ENCODE data around the gene EDA. TPM values are rescaled to one million over a fixed set of nuclear protein-coding genes. Genes with fewer than 3 reads are reported as not detected.

Gene EDA
- total RNA-seq, 4 donors from 2014 or later: 0.51 to 3.3 (median 1.3) TPM

DNA sequence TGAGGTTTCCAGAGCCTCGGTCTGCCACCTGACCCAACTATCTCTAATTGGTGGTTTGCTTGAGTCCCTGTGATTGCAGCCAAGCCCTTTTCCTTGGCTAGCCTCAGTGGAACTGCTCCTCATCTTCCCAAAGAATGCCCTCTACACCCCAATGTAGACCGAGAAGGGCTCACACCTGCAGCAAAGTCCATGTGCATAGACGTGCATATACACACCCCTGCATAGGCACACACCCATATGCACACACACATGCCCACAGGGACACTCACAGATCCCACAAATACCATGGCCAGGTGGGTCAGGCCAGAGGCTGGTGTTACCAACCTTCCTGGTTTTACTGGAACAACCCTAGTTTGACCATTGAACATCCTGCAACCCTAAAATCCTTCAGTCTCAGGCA is 433.5 kb downstream of the EDA start:
- Histone ChIP-seq H3K36me3 (no peaks in the 10 kb centered on the region), H3K4me3 (no peak overlapping the region), H3K9me3 (no peaks in the 10 kb centered on the region), H3K4me1 (no peaks in the 10 kb centered on the region), H3K27me3 (no peaks in the 10 kb centered on the region), H3K27ac (no peak overlapping the region)
- no peak for TF ChIP-seq POLR2A (IDR thresholded peaks at IDR 0.05)
- TF ChIP-seq, protein P1, sequence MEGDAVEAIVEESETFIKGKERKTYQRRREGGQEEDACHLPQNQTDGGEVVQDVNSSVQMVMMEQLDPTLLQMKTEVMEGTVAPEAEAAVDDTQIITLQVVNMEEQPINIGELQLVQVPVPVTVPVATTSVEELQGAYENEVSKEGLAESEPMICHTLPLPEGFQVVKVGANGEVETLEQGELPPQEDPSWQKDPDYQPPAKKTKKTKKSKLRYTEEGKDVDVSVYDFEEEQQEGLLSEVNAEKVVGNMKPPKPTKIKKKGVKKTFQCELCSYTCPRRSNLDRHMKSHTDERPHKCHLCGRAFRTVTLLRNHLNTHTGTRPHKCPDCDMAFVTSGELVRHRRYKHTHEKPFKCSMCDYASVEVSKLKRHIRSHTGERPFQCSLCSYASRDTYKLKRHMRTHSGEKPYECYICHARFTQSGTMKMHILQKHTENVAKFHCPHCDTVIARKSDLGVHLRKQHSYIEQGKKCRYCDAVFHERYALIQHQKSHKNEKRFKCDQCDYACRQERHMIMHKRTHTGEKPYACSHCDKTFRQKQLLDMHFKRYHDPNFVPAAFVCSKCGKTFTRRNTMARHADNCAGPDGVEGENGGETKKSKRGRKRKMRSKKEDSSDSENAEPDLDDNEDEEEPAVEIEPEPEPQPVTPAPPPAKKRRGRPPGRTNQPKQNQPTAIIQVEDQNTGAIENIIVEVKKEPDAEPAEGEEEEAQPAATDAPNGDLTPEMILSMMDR (IDR thresholded peaks at IDR 0.05 in 4 of 5, conservative IDR thresholded peaks at IDR 0.05 in 1 of 5): no peak
- DNase-seq (no peak), ATAC-seq (no peak)
- intact Hi-C loops (cut with DNase I; ENCODE audit: low total_unique reads) (no loop called here), in situ Hi-C loops (cut with MboI; ENCODE audit: low sequenced_read_pairs in 4 of 4) (loop anchor here in 1 of 4 donors (25.0 kb wide), 1 partner anchor 512 kb away; no protein-coding TSS in a partner anchor)

DNA sequence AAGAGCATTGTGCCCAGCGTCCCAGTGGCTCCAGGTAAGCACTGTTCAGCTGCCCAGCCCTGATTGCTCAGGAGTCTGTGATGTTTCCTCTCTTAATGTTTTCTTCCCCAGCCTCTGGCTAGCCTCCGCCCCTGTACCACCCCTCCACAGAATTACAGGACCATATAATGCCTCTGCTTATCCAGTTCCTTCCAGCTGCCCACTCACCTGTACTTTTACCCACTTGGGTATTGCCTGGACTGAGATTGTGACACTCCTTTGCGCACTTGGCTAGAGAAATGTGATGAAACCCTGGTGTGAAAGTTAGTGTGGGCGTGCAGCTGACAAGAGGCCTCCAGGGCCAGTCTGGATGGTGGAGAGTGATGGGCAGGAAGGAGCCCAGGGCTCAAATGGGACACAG is 434.0 kb downstream of the EDA start, which contains the start of gene AWAT2:
AWAT2 (minus strand) TSS at position 14 of the 400 bp plus-strand sequence; CDS start at position 8, 6 bp downstream.
- H3K36me3 ChIP-seq: no peaks in the 10 kb centered on the region
- in situ Hi-C loops (cut with MboI; ENCODE audit: low sequenced_read_pairs in 4 of 4) (loop anchor here in 1 of 4 donors (25.0 kb wide), 1 partner anchor 513 kb away; no protein-coding TSS in a partner anchor), intact Hi-C loops (cut with DNase I; ENCODE audit: low total_unique reads) (no loop called here)
- no peaks in the 10 kb centered on the region for H3K27me3 ChIP-seq
- H3K4me1 ChIP-seq: no peaks in the 10 kb centered on the region
- ATAC-seq (no peak), DNase-seq (no peak)
- no peaks in the 10 kb centered on the region for H3K9me3 ChIP-seq
- TF ChIP-seq POLR2A (IDR thresholded peaks at IDR 0.05): no peak
- TF ChIP-seq, protein P1 (IDR thresholded peaks at IDR 0.05 in 4 of 5, conservative IDR thresholded peaks at IDR 0.05 in 1 of 5): no peak
- no peak within 1 kb of the TSS for H3K27ac ChIP-seq
- H3K4me3 ChIP-seq: no peak within 1 kb of the TSS

DNA sequence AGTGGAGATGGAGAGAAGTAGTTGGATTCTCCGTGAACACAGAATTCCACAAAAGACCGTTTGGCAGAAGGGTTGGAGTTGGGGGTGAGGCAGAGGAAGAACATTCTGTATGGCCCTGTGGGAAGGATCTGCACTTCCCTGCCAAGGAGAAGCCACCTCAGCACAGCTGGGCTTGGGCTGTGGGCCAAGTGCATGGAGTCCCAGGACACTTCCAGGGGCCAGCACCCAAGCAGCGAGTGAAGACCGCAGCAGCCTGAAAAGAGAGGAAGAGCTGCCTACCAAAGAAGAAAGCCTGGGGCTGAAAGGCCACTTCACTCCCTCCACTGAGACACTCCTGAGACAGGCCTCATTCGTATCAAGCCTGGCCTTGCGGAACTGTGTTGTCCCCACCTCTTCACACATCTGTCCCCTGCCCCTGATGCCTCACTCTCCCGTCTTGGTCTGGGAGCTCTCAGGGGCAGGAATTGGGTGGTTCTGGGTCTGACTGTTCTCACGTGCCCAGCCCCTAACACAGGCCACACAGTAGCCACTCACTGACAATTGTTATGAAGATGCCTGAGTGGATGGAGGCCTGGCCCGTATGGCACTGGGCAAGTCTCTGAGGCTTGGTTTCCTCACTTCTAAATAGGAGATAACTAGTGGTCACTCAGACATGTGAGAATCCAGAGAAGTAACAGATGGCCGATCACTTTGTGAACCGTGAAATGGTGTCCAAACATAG is 437.1 kb downstream of the EDA start:
- H3K27me3 ChIP-seq: peaks cover 0 to 4% (median 0%) of the 10 kb centered on the region in 3 donors
- H3K27ac ChIP-seq: no peak overlapping the region
- ATAC-seq: no peak
- no peak for TF ChIP-seq POLR2A (IDR thresholded peaks at IDR 0.05)
- TF ChIP-seq, protein P1 (IDR thresholded peaks at IDR 0.05 in 4 of 5, conservative IDR thresholded peaks at IDR 0.05 in 1 of 5): no peak
- H3K36me3 ChIP-seq: no peaks in the 10 kb centered on the region
- no peaks in the 10 kb centered on the region for H3K4me1 ChIP-seq
- DNase-seq: no peak
- in situ Hi-C loops (cut with MboI; ENCODE audit: low sequenced_read_pairs in 4 of 4) (no loop called here), intact Hi-C loops (cut with DNase I; ENCODE audit: low total_unique reads) (no loop called here)
- H3K4me3 ChIP-seq: no peak overlapping the region
- H3K9me3 ChIP-seq: no peaks in the 10 kb centered on the region

DNA sequence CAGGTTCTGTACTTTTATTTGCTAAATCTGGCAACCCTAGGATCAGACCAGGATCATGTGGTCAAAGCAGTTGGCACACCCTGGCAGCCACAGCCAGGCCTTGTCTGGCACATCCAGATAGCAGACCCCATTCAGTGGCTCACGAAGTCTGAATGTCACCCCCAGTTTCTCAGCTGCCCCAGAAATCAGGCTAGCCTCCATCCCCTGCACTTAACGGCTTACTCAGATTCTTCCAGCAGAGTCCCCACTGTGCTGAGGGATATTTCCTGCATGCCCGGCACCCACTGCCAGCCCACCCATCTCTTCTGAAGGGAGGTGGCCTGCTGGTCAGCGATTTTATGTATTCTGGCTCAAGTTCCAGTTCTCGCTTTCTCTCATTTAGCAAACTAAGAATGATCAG is 438.5 kb downstream of the EDA start:
- peaks cover 0 to 4% (median 0%) of the 10 kb centered on the region in 3 donors for H3K27me3 ChIP-seq
- H3K9me3 ChIP-seq: no peaks in the 10 kb centered on the region
- intact Hi-C loops (cut with DNase I; ENCODE audit: low total_unique reads): no loop called here
- in situ Hi-C loops (cut with MboI; ENCODE audit: low sequenced_read_pairs in 4 of 4): no loop called here
- no peak overlapping the region for H3K27ac ChIP-seq
- no peak for ATAC-seq
- DNase-seq: no peak
- no peaks in the 10 kb centered on the region for H3K36me3 ChIP-seq
- TF ChIP-seq, protein P1 (IDR thresholded peaks at IDR 0.05 in 4 of 5, conservative IDR thresholded peaks at IDR 0.05 in 1 of 5): no peak
- TF ChIP-seq POLR2A (IDR thresholded peaks at IDR 0.05): no peak
- H3K4me1 ChIP-seq: no peaks in the 10 kb centered on the region
- H3K4me3 ChIP-seq: no peak overlapping the region

All from gastrocnemius medialis (tissue), 4 donors.